Esophagus squamous epithelium (tissue), 4 donors: ENCODE measurements around the gene NR3C2.

Experiments
- CTCF ChIP-seq, 6 experiments: fragments of 450-650 bp in 4 of 6; fragments of 200-600 bp in 2 of 6; sonication (generic) in 2 of 6; IDR thresholded peaks; one replicate each; pipeline ENCODE4 v1.5.1; 2016 to 2019; ENCODE audit warnings: antibody characterized with exemption in 6 of 6, mild to moderate bottlenecking in 4 of 6, moderate library complexity in 4 of 6
- POLR2A ChIP-seq, 4 donors: fragments of 450-650 bp; IDR thresholded peaks; one replicate each; pipeline ENCODE4 v1.6.1; 2017; ENCODE audit warnings: antibody characterized with exemption in 4 of 4, mild to moderate bottlenecking in 4 of 4, moderate library complexity in 3 of 4

- TF ChIP-seq CTCF (IDR thresholded peaks at IDR 0.05) (no peak), POLR2A (IDR thresholded peaks at IDR 0.05) (no peak)
Measured at GRCh38 chr4:148041606-148042329, 400.4 kb downstream of the NR3C2 start.
